Measurements from ENCODE around the gene CHD6. TPM values are rescaled to one million over a fixed set of nuclear protein-coding genes. Genes with fewer than 3 reads are reported as not detected.
A peak's percentile ranks its signal among the peaks of the same experiment; 100 is the strongest.

The CHD6 gene
- total and polyA plus RNA-seq, 2 of the 13 experiments (the other 11 are each of a cell fraction or from before 2014, with no cell fraction given): 14.4 to 52.0 TPM

DNA sequence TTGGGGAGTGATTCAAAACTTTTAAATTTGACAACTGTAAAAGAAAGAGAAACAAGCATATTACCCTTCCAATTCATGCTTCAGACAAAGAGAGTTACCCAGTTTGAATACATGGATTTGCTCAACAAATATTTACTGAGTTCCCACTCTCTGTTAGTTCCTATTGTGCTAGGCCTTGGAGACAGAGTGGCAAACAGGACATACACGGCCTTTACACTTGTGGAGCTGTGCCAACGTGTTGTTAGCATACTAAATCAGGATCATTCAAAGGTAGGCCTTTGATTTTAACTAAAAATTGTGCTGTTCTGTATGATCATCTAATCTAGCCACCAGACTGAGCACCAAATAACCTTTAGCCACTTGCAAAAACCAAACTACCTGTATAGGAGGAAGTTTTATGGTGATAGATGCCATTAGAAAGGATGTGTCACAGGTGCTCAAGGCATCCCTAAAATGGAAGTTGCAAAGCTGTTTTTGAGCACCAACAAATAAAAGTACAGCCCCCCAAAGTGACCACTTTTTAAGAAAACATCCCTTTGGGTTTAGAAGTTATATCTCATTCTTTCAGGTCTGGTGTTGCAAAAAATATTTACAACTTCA, 84.5 kb downstream of the CHD6 start (continued):
- TF ChIP-seq, protein P1, sequence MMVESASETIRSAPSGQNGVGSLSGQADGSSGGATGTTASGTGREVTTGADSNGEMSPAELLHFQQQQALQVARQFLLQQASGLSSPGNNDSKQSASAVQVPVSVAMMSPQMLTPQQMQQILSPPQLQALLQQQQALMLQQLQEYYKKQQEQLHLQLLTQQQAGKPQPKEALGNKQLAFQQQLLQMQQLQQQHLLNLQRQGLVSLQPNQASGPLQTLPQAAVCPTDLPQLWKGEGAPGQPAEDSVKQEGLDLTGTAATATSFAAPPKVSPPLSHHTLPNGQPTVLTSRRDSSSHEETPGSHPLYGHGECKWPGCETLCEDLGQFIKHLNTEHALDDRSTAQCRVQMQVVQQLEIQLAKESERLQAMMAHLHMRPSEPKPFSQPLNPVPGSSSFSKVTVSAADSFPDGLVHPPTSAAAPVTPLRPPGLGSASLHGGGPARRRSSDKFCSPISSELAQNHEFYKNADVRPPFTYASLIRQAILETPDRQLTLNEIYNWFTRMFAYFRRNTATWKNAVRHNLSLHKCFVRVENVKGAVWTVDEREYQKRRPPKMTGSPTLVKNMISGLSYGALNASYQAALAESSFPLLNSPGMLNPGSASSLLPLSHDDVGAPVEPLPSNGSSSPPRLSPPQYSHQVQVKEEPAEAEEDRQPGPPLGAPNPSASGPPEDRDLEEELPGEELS (CRISPR knock-in tag; IDR thresholded peaks at IDR 0.05): peak; percentile 98
- TF ChIP-seq, protein P2, sequence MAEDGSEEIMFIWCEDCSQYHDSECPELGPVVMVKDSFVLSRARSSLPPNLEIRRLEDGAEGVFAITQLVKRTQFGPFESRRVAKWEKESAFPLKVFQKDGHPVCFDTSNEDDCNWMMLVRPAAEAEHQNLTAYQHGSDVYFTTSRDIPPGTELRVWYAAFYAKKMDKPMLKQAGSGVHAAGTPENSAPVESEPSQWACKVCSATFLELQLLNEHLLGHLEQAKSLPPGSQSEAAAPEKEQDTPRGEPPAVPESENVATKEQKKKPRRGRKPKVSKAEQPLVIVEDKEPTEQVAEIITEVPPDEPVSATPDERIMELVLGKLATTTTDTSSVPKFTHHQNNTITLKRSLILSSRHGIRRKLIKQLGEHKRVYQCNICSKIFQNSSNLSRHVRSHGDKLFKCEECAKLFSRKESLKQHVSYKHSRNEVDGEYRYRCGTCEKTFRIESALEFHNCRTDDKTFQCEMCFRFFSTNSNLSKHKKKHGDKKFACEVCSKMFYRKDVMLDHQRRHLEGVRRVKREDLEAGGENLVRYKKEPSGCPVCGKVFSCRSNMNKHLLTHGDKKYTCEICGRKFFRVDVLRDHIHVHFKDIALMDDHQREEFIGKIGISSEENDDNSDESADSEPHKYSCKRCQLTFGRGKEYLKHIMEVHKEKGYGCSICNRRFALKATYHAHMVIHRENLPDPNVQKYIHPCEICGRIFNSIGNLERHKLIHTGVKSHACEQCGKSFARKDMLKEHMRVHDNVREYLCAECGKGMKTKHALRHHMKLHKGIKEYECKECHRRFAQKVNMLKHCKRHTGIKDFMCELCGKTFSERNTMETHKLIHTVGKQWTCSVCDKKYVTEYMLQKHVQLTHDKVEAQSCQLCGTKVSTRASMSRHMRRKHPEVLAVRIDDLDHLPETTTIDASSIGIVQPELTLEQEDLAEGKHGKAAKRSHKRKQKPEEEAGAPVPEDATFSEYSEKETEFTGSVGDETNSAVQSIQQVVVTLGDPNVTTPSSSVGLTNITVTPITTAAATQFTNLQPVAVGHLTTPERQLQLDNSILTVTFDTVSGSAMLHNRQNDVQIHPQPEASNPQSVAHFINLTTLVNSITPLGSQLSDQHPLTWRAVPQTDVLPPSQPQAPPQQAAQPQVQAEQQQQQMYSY (CRISPR knock-in tag; IDR thresholded peaks at IDR 0.05): no peak
- TF ChIP-seq ZNF331 (CRISPR knock-in tag; IDR thresholded peaks at IDR 0.05) (peak; percentile 94), REPIN1 (CRISPR knock-in tag; IDR thresholded peaks at IDR 0.05; ENCODE audit: borderline replicate concordance, low read depth) (peak; percentile 77; the same call in 1 of the 2 replicates), RFX1 (IDR thresholded peaks at IDR 0.05) (no peak), ESRRA (CRISPR knock-in tag; IDR thresholded peaks at IDR 0.05; ENCODE audit: low read depth) (peak; percentile 39; the same call in 1 of the 2 replicates), GABPB1 (CRISPR knock-in tag; IDR thresholded peaks at IDR 0.05) (no peak), ZKSCAN5 (CRISPR knock-in tag; IDR thresholded peaks at IDR 0.05) (no peak), ZNF121 (CRISPR knock-in tag; IDR thresholded peaks at IDR 0.05) (no peak), HOXA3 (CRISPR knock-in tag; IDR thresholded peaks at IDR 0.05) (peak; percentile 60), U2AF1 (optimal IDR thresholded peaks at IDR 0.05; ENCODE audit: low read depth, low read length) (no peak), RARA (CRISPR knock-in tag; IDR thresholded peaks at IDR 0.05) (peak; percentile 88), NFIB (CRISPR knock-in tag; IDR thresholded peaks at IDR 0.05; ENCODE audit: borderline replicate concordance) (no peak)

Measured in HepG2 (cell line).